Inflammatory macrophage (primary cell): ENCODE results near the gene SMIM7.
A peak's percentile ranks its signal among the peaks of the same experiment; 100 is the strongest.
"Not testable (repeated sequence)": the region's sequence is repeated elsewhere in the genome, so short reads cannot be mapped to it uniquely, and the experiment has no call there.

Source experiments
- DNase-seq, 2 donors: peaks; one replicate each; pipeline ENCODE4 v3.0.0-alpha.2; 2020 to 2022

SMIM7 gene

GRCh38 chr19:16654627-16655026, 5.3 kb downstream of the SMIM7 start:
- DNase-seq, result no peak

DNA sequence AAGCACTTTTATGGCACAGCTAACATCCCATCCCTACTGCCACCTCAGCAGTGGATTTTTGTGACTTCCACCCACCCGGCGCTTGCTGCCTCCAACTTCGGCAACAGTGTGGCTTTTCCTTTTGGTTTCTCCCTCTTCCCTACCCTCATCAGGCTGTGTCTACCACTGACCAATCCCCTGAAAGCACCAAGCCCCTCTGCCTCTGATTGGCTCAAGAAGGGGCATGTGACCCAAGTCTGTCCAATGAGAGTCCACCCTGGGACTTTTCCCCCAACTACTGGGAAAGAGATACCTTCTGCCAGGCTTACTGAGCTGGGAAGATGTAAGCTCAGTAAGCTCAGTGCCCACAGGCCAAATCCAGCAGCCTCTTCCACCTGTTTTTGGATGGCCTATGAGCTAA, 5.8 kb downstream of the SMIM7 start:
- DNase-seq, result no peak

DNA sequence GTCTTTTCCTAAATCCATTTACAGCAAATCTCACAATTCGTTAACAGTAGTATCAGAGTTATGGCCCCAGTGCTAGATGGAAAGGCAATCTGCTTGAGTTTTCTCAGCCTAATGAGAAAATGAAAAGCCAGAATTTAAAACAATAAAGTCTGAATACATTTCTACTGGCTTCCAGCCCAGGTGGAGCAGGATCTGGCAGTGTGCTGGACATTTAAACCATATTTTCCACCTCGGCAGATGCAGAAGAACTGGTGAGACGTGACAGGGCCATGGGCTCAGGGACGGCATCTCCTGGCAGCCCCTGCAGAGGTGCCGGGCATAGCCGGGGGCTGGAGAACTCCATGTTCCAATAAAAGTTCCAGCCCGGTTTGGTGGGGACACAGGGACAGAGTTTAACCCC, 7.1 kb downstream of the SMIM7 start:
- DNase-seq, result no peak

DNA sequence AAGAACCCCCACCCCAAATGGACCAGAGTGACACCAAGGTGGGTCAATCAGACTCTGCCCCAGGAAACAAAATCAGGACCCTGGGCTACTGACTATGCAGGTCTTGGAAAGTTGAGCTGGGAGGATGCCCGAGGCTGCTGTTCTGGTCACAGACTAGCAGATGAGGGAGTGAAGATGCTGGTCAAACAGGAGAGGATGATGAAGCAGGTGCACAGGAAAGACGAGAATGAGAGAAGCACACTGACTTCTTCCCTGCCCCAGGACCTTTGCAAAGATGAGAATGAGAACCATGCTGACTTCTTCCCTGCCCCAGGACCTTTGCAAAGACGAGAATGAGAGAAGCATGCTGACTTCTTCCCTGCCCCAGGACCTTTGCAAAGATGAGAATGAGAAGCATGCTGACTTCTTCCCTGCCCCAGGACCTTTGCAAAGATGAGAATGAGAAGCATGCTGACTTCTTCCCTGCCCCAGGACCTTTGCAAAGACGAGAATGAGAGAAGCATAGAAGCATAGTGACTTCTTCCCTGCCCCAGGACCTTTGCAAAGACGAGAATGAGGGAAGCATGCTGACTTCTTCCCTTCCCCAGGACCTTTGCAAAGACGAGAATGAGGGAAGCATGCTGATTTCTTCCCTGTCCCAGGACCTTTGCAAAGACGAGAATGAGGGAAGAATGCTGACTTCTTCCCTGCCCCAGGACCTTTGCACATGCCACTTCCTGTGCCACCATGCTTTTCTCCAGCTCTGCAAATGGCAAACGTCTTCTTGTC, 8.3 kb downstream of the SMIM7 start:
- not testable (repeated sequence) for DNase-seq

DNA sequence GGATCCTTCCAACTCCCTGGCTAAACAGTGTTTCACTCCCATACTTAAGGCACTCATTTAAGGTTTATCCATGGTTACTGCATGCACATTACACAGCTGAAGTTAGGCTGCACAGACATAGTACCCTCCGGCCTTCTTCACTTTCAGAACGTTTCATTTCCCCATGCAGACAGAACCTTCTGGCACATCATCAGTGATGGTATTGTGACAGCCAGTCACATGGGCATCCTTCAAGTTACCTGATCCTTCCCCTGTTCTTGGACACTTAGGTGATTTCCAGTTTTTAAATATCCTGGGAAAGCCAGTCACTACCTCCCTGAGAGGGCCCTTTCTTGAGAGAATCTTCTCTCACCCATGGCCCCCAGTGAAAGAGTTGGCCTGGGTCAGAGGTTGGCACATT, 9.1 kb downstream of the SMIM7 start:
- DNase-seq, result no peak

DNA sequence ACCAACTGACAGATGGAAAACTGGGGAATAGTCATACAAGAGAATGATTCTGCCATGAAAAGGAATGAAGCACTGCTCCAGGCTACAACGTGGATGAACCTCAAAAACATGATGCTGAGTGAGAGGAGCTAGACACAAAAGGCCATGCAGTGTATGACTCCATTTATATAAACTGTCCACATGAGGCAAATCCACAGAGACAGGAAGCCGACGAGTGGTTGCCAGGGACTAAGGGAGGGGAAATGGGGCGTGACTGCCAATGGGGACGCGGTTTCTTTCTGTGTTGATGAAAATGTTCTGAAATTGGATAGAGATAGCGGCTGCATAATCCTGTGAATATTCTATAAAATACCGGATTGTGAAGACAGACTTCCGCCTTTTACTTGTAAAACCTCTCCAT, 10.2 kb downstream of the SMIM7 start:
- peak in 1 of 2 donors; percentile 18 for DNase-seq

DNA sequence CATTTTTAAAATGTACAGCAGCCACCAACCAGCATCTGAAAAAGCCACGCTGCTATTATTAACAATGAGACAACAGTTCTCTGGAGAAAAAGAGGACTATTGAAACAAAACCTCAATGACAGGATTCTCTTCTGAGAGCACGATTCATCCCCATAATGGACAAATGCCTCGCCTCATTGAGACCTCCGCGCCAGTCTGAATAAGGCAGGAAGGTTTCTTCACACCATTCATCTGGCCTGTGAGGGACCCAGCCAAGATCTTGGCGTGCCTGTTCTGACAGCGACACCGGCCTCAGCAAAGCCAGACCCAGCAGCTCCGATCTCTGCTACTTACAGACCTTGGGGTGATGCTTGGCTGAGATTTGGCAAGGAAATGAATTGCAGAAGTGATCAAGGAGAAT, 14.8 kb downstream of the SMIM7 start:
- no peak for DNase-seq

DNA sequence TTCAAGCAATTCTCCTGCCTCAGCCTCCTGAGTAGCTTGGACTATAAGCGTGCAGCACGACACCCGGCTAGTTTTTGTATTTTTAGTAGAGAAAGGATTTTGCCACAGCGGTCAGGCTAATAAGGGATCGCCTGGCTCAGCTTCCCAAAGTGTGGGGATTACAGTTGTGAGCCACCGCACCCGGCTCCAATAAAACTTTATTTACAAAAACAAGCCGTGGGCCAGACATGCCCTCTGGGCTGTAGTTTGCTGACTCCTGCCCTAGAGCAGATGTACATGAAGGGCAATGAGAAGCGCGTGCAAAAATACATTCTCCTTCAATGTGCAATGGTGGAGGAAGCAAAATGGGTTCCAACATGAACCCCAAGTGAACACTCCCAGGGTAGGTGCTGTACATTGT, 18.2 kb downstream of the SMIM7 start:
- DNase-seq, result no peak

DNA sequence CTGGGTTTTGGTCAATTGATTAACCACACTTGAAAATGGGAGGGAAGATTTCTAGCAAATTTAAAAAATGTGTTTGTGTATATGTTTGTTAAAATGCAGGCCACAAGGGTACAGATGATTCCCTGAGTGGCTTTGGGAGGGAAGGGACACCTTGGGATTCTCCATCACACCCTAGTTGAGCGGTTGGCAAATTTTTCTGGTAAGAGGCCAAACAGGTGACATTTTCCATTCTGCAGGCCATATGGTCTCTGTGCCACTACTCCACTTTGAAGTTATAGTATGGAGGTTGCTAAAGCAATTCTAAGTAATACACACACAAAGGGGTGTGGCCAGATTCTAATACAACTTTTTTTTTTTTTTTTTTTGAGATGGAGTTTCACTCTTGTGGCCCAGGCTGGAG, 19.0 kb downstream of the SMIM7 start:
- no peak for DNase-seq

GRCh38 chr19:16638666-16639065, 21.3 kb downstream of the SMIM7 start:
- no peak for DNase-seq

DNA sequence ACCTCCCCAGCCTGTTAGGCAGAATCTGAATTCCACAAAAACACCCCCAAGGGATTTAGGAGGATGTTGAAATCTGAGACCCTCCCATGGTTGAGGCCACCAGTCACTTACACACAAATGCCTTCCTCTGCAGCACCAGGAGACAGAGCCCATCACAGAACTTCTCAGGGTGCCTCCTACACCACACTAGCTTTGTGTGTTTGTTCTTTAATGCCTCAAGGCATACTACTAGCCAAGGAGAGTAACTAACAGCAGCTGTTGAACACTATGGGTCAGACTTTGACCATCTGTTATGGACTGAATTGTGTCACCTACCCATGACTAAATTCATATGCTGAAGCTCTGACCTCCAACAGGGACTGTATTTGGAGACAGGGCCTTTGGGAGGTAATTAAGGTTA, 22.4 kb downstream of the SMIM7 start:
- no peak for DNase-seq

GRCh38 chr19:16631465-16631864, 28.5 kb downstream of the SMIM7 start:
- DNase-seq, result no peak

- DNase-seq, result peak in 1 of 2 donors; percentile 12
These were observed 30.8 kb downstream of the SMIM7 start for GRCh38 chr19:16628984-16629691.

GRCh38 chr19:16628183-16628983, 31.6 kb downstream of the SMIM7 start, which contains the start of gene MED26:
Gene MED26 (minus strand): TSS chr19:16628204. CDS start chr19:16627943, 261 bp downstream.
- peak; percentile 97 to 98 for DNase-seq

GRCh38 chr19:16627928-16628182, 32.1 kb downstream of the SMIM7 start:
- DNase-seq, result no peak

DNA sequence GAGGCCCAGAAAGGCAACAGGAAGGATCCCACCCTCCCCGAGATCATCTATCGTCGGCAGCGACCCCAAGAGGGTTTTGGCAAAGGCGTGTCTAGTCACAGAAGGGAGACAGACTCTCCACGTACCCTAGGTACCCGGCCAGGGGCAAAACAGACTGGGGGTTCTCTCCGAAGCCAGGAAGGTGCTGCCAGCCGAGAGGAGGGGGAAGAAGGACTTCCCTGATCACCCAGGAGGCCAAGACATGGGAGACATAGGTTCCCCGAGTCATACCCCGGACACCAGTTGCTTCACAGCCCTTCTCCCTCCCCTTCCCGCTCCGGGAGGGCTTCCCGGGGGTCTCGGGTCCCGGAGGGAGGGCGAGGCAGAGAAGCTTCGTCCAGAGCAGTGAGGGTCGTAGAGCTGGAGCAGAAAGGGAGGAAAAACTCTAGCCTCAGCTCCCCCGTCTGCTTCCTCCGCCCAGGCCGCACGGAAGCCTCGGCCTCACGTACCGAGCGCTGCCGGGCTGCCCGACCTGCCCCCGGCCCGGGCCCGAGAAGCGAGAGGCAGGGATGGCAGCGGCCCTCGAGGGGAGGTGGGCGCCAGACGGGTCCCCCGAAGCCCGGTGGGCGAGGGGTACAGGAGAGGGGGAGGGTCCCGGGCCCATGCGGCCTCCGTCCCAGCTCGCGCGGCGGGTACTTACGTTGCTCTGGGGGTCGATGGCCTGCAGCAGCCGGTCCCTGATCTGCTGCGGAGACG, 32.6 kb downstream of the SMIM7 start:
- peak in 1 of 2 donors; percentile 16 for DNase-seq

GRCh38 chr19:16626796-16627192, 33.1 kb downstream of the SMIM7 start:
- no peak for DNase-seq

GRCh38 chr19:16625163-16625958, 34.6 kb downstream of the SMIM7 start:
- no peak for DNase-seq

DNA sequence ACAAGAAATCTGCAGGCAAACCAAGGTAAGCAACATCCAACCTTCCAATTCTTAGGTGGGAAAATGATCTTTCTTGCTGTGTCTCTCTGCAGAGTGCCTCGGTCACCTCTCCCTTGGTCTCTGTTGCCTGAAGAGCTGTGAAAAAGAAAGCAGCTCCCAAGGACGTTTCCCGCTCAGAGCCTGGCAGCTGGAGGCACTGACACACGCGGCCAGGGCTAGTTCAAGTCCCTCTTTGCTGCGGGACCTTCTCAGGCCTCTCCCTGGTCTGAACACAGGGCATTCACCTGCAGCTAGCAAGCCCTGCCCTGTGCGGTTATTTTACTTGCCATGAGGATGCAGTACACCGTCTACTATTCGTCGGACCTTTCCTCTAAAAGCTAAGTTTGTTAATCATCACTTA, 35.7 kb downstream of the SMIM7 start:
- no peak for DNase-seq

- no peak for DNase-seq
These were observed 36.4 kb downstream of the SMIM7 start for GRCh38 chr19:16623576-16623975.

DNA sequence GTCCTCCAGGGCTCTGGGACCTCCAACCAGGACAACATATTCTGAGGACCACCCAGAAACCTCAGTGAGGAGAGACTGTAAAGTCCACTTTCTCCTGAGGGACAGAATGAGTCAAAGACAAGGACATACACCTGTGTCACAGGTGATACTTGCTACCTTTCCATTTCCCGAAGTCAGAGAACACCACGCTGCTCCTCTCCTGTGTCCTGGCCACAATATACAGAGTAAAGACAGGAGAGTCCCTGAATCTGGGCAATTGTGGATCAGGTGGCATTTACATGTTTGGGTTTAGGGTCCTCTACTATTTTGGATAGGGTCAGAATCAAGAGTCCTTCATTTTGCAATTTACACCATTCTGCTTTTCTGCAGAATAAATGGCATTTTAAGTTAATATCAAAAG, 36.9 kb downstream of the SMIM7 start:
- DNase-seq, result no peak

- DNase-seq, result no peak
These were observed 38.7 kb downstream of the SMIM7 start for GRCh38 chr19:16621165-16621800.
